HG03095 (cell line): ENCODE data around the gene ATP5F1E.
"Not testable (repeated sequence)": the region's sequence is repeated elsewhere in the genome, so short reads cannot be mapped to it uniquely, and the experiment has no call there.

Experiments used
- ATAC-seq: cut with Tn5 transposase; IDR thresholded peaks from one replicate; pipeline ENCODE4 v1.9.1; 2021; ENCODE audit warnings: moderate library complexity; ENCODE audit not compliant: unreplicated experiment

Gene ATP5F1E

GRCh38 chr20:59043698-59044097, 11.6 kb upstream of the ATP5F1E start:
- ATAC-seq, result no peak

GRCh38 chr20:59042796-59043631, 10.9 kb upstream of the ATP5F1E start:
- peak; percentile 90 for ATAC-seq

- ATAC-seq, result peak; percentile 30
Measured at GRCh38 chr20:59042151-59042795, 10.1 kb upstream of the ATP5F1E start, which contains the start of gene PRELID3B. TSS of gene PRELID3B (minus strand) at chr20:59042786. CDS start at chr20:59042730, 56 bp downstream.

- not testable (repeated sequence) for ATAC-seq
Measured at GRCh38 chr20:59041487-59041886, 9.4 kb upstream of the ATP5F1E start.

GRCh38 chr20:59040667-59041066, 8.5 kb upstream of the ATP5F1E start:
- ATAC-seq, result no peak

GRCh38 chr20:59039233-59039632, 7.1 kb upstream of the ATP5F1E start:
- no peak for ATAC-seq

GRCh38 chr20:59037386-59037785, 5.3 kb upstream of the ATP5F1E start:
- no peak for ATAC-seq

GRCh38 chr20:59035381-59035780, 3.2 kb upstream of the ATP5F1E start:
- ATAC-seq, result no peak

GRCh38 chr20:59033616-59034165, 1.6 kb upstream of the ATP5F1E start:
- no peak for ATAC-seq

- ATAC-seq, result no peak
Measured at GRCh38 chr20:59033093-59033492, 958 bp upstream of the ATP5F1E start.

- ATAC-seq, result no peak
Measured at GRCh38 chr20:59032713-59033059, 551 bp upstream of the ATP5F1E start.

GRCh38 chr20:59031564-59032022, 542 bp downstream of the ATP5F1E start:
- ATAC-seq, result no peak

GRCh38 chr20:59030911-59031563, 1.1 kb downstream of the ATP5F1E start:
- ATAC-seq, result no peak

GRCh38 chr20:59028812-59029211, 3.3 kb downstream of the ATP5F1E start:
- no peak for ATAC-seq

GRCh38 chr20:59027741-59028320, 4.3 kb downstream of the ATP5F1E start:
- no peak for ATAC-seq

GRCh38 chr20:59026904-59027740, 5.0 kb downstream of the ATP5F1E start:
- ATAC-seq, result no peak

GRCh38 chr20:59025511-59025910, 6.6 kb downstream of the ATP5F1E start:
- no peak for ATAC-seq

GRCh38 chr20:59025086-59025485, 7.0 kb downstream of the ATP5F1E start:
- ATAC-seq, result no peak

GRCh38 chr20:59024111-59024530, 8.0 kb downstream of the ATP5F1E start:
- no peak for ATAC-seq

- ATAC-seq, result no peak
Measured at GRCh38 chr20:59023616-59024015, 8.5 kb downstream of the ATP5F1E start.
